ENCODE data around the gene NOTUM. TPM values are rescaled to one million over a fixed set of nuclear protein-coding genes. Genes with fewer than 3 reads are reported as not detected.
A peak's percentile ranks its signal among the peaks of the same experiment; 100 is the strongest.

NOTUM gene
- polyA plus RNA-seq, 2 of the 4 experiments (the other 2 are of a cell fraction), result 0.06 to 0.92 TPM

DNA sequence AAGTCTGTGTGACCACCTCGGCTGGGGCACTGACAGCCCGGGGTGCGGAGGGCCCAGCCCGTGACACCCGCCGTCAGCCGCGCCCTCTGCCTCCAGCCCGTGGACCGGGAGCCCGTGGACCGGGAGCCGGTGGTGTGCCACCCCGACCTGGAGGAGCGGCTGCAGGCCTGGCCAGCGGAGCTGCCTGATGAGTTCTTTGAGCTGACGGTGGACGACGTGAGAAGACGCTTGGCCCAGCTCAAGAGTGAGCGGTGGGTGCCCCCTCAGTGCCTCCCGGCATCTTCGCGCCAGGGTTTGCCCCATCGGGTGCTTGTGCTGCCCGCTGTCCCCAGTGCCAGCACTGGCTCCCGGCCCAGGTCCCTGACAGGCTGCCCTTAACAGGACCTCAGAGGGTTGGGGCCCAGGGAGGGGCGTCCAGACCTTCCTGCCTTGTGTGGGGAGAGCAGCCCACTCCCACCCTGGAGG lies 48.0 kb upstream of the NOTUM start:
- H3K27ac ChIP-seq, result no peak overlapping the region
- ATAC-seq, result no peak
- H3K4me1 ChIP-seq, result peaks cover 31% of the 10 kb centered on the region
- POLR2A ChIA-PET, result no interaction called here
- no peak for TF ChIP-seq HDAC2 (IDR thresholded peaks at IDR 0.05)
- TF ChIP-seq NPAS2 (CRISPR knock-in tag; IDR thresholded peaks at IDR 0.05; ENCODE audit: borderline replicate concordance), result no peak
- TF ChIP-seq RCOR1 (IDR thresholded peaks at IDR 0.05; ENCODE audit: low read depth, low read length), result no peak
- TF ChIP-seq, protein P1, sequence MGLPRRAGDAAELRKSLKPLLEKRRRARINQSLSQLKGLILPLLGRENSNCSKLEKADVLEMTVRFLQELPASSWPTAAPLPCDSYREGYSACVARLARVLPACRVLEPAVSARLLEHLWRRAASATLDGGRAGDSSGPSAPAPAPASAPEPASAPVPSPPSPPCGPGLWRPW (IDR thresholded peaks at IDR 0.05), result no peak
- no peak for TF ChIP-seq JUNB (IDR thresholded peaks at IDR 0.05)
- TF ChIP-seq BCL3 (IDR thresholded peaks at IDR 0.05), result no peak
- TF ChIP-seq JUN (IDR thresholded peaks at IDR 0.05), result no peak
- TF ChIP-seq ZNF302 (CRISPR knock-in tag; IDR thresholded peaks at IDR 0.05), result no peak
- TF ChIP-seq, protein P2, sequence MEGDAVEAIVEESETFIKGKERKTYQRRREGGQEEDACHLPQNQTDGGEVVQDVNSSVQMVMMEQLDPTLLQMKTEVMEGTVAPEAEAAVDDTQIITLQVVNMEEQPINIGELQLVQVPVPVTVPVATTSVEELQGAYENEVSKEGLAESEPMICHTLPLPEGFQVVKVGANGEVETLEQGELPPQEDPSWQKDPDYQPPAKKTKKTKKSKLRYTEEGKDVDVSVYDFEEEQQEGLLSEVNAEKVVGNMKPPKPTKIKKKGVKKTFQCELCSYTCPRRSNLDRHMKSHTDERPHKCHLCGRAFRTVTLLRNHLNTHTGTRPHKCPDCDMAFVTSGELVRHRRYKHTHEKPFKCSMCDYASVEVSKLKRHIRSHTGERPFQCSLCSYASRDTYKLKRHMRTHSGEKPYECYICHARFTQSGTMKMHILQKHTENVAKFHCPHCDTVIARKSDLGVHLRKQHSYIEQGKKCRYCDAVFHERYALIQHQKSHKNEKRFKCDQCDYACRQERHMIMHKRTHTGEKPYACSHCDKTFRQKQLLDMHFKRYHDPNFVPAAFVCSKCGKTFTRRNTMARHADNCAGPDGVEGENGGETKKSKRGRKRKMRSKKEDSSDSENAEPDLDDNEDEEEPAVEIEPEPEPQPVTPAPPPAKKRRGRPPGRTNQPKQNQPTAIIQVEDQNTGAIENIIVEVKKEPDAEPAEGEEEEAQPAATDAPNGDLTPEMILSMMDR (IDR thresholded peaks at IDR 0.05), result no peak
- no peak for TF ChIP-seq CEBPB (IDR thresholded peaks at IDR 0.05)
- TF ChIP-seq FOSL2 (IDR thresholded peaks at IDR 0.05), result no peak
- no peak for TF ChIP-seq FOSL2 (CRISPR knock-in tag; IDR thresholded peaks at IDR 0.05)
- TF ChIP-seq RFX5 (IDR thresholded peaks at IDR 0.05), result no peak
- TF ChIP-seq MYC (IDR thresholded peaks at IDR 0.05; ENCODE audit: borderline replicate concordance, low read length), result no peak
- TF ChIP-seq TFCP2L1 (CRISPR knock-in tag; IDR thresholded peaks at IDR 0.05), result no peak
- no peak for TF ChIP-seq PBX3 (IDR thresholded peaks at IDR 0.05)
- TF ChIP-seq CBX2 (IDR thresholded peaks at IDR 0.05; ENCODE audit: borderline replicate concordance, low read depth), result no peak
- TF ChIP-seq RNF2 (IDR thresholded peaks at IDR 0.05; ENCODE audit: borderline replicate concordance, low read depth), result no peak
- TF ChIP-seq ESRRA (IDR thresholded peaks at IDR 0.05; ENCODE audit: borderline replicate concordance, low read length), result no peak
- no peak for TF ChIP-seq CBX8 (IDR thresholded peaks at IDR 0.05)
- TF ChIP-seq HOXA7 (CRISPR knock-in tag; IDR thresholded peaks at IDR 0.05), result no peak
- 96% methylated on average over 14 of the region's 28 CpGs for WGBS (ENCODE audit: missing lambda C conversion rate)
- no peak overlapping the region for H3K4me2 ChIP-seq
- CTCF ChIA-PET, result interaction anchor here (1.0 to 33.2 kb wide), 8 partner anchors 9 to 294 kb away, joined by 3 to 794 read pairs (median 3); partner anchors contain the start of genes CENPX, LRRC45, NOTUM and RAC3
- no peak overlapping the region for H3K4me3 ChIP-seq
- H3K9me3 ChIP-seq, result no peaks in the 10 kb centered on the region
- FAIRE-seq, result no peak
- no peak for DNase-seq (ENCODE audit: low read depth in 1 of 2, low spot score in 1 of 2)

DNA sequence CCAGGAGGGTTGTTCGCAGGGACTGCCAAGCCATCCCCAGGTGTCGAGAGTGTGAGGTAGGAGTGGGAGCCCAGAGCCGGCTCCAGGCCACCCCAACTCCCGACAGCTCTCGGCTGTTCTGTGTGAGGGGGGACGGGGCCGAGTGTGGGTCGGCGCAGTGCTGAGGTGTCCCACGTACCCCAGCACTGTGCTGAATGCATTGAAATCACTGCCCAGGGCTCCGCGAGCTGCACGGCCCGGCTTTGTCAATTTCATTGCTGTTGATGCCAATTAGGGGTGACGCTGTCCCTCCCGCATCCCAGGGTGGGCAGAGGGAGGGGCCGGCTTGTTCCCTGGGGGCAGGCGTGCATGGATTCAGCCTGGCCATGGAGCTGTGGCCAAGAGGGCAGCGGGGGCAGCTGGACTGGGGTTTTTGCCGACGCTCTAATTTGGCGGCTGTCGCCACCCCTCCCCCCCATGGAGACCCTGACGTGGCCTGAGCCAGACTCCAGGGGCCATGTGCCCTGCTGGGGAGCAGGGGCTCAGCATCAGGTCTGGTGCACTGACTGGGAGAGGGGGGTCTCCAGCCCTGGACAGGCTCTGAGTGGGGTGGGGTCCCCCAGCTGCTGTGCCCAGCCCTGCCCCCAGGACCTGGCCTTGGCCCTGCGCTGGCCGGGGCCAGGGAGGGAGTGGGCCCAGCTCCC lies 47.4 kb upstream of the NOTUM start:
- 94% methylated on average over 19 of the region's 26 CpGs for WGBS (ENCODE audit: missing lambda C conversion rate)
- Histone ChIP-seq H3K27ac (peak overlapping the region in 1 of 2 experiments; percentile 93; a peak in 1 of 6 replicates), H3K4me1 (peaks cover 37% of the 10 kb centered on the region), H3K9me3 (no peaks in the 10 kb centered on the region), H3K4me3 (no peak overlapping the region), H3K4me2 (no peak overlapping the region)
- POLR2A ChIA-PET, result no interaction called here
- no peak for TF ChIP-seq CBX2 (IDR thresholded peaks at IDR 0.05; ENCODE audit: borderline replicate concordance, low read depth)
- no peak for DNase-seq (ENCODE audit: low read depth in 1 of 2, low spot score in 1 of 2)
- FAIRE-seq, result no peak
- CTCF ChIA-PET, result interaction anchor here (0.7 to 33.2 kb wide), 8 partner anchors 9 to 294 kb away, joined by 3 to 794 read pairs (median 4); partner anchors contain the start of genes CENPX, LRRC45, NOTUM and RAC3
- no peak for ATAC-seq
